ENCODE results near the gene RAB11FIP3. TPM values are rescaled to one million over a fixed set of nuclear protein-coding genes. Genes with fewer than 3 reads are reported as not detected.

RAB11FIP3 gene
- total RNA-seq, 1 experiment from 2014 or later, result 35.8 TPM

DNA sequence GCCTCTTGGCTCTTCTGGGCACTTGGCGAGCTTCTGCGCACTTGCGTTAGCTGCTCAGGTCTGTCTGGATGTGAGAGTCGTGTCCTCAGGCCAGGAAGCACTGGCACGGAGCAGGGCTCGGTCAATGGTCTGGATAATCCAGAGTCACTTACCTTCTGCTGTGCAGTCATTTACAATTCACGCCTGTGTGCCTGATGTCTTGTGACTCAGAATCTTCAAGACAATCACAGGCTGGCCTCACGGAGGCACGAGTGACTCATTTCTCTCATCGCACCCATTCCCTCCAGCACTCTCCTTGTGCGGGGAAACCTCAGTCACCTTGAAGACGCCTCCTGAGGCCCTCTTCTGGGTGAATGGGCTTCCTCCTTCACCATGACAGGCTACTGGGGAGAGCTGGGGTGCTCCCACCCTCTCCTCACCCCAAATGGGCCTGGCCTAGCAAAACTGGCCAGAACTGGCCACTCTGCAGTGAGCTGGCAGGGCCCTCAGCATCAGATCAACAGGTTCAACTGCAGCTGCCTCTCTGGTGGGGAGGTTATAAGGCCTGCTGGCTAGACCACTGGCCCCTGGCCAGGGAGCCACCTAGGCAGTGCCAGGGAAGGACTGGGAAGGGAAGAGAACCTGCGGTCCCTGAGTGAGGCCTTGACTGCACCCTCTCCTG is 100.2 kb downstream of the RAB11FIP3 start:
- Mint-ChIP-seq H3K9me3 (ENCODE audit: unreplicated experiment) (no peaks in the 10 kb centered on the region), H3K4me1 (ENCODE audit: low read depth, unreplicated experiment) (no peaks in the 10 kb centered on the region), H3K27ac (ENCODE audit: unreplicated experiment) (no peak overlapping the region), H3K27me3 (ENCODE audit: insufficient read depth, unreplicated experiment) (no peaks in the 10 kb centered on the region), H3K4me3 (ENCODE audit: unreplicated experiment) (peak overlapping the region; percentile 72), H3K36me3 (ENCODE audit: insufficient read depth, unreplicated experiment) (peaks cover 33% of the 10 kb centered on the region)
- no peak for DNase-seq
- no peaks in the 10 kb centered on the region for H3K9me3 ChIP-seq
- ChIA-PET POLR2A (interaction anchor here (1.8 kb wide), 1 partner anchor 124 kb away, joined by 4 read pairs; the partner anchor contains the start of gene DECR2), CTCF (interaction anchor here (1.5 kb wide), 1 partner anchor 30 kb away, joined by 3 read pairs; no protein-coding TSS in a partner anchor)
- H3K36me3 ChIP-seq (ENCODE audit: control insufficient read depth, insufficient read depth, low read length), result 0 out of 2 replicates have a peak, but pooled peaks cover 1% of the 10 kb centered on the region
- peak overlapping the region; percentile 76 for H3K4me3 ChIP-seq (ENCODE audit: low read depth, low read length)
- no peak for TF ChIP-seq CTCF (IDR thresholded peaks at IDR 0.05; ENCODE audit: insufficient read depth in 1 of 2, low read depth in 1 of 2, low read length in 1 of 2, severe bottlenecking in 1 of 2, unreplicated experiment in 1 of 2)
- intact Hi-C loops (cut with micrococcal nuclease; ENCODE audit: unreplicated experiment), result loop anchor here (5.0 kb wide), 1 partner anchor 62 kb away; no protein-coding TSS in a partner anchor
- no TSS peak for BruUV-seq (replicated peaks)
- no peaks in the 10 kb centered on the region for H3K27me3 ChIP-seq (replicated peaks; ENCODE audit: control insufficient read depth, insufficient read depth, low read length)
- H3K4me1 ChIP-seq, result peaks cover 9% of the 10 kb centered on the region

DNA sequence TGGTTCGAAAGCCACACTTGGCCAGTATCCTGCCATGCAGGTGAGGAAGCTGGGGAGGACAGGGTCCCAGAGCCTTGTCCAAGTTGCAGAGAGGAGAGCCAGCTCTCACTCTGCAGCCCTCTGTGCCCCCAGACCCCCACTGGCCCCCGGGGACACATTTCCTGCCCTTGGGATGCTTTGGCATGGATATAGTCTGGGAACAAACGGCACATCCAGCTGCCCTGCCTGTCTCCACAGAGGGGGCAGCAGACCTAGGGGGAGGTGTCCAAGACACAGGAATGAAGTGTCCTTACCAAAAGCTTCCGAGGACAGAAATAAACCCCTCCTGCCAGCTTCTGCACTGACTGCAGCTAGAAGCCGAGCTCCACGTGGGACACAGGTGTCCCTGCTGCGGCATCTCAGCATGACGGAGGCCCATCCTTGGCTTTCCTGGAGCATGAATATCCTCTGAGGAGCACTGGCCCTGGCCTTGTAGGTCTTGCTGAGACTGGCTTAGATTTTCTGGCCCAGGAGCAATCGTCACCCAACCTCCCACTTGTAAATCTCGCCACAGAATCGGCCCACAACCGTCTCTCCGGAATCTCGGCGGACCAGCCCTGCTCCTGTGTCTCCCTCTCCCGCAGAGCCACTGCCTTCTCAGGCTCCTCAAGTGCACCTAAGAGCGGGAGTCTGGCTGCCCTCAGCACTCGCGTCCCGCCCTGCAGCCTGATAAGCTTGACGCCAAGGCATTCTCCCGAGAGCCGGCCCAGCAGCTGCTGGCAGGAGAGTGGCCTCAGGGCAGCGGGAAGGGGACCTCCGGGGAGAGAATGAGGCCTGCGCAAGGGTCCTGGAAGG is 100.9 kb downstream of the RAB11FIP3 start:
- no peak for TF ChIP-seq CTCF (IDR thresholded peaks at IDR 0.05; ENCODE audit: insufficient read depth in 1 of 2, low read depth in 1 of 2, low read length in 1 of 2, severe bottlenecking in 1 of 2, unreplicated experiment in 1 of 2)
- intact Hi-C loops (cut with micrococcal nuclease; ENCODE audit: unreplicated experiment), result loop anchor here (5.0 kb wide), 1 partner anchor 61 kb away; no protein-coding TSS in a partner anchor
- POLR2A ChIA-PET, result interaction anchor here (0.5 to 1.8 kb wide), 5 partner anchors 18 to 454 kb away, joined by 3 to 4 read pairs (median 3); partner anchors contain the start of genes DECR2 and RHBDF1
- Mint-ChIP-seq H3K27ac (ENCODE audit: unreplicated experiment) (peak overlapping the region; percentile 70), H3K4me3 (ENCODE audit: unreplicated experiment) (peak overlapping the region; percentile 72), H3K4me1 (ENCODE audit: low read depth, unreplicated experiment) (no peaks in the 10 kb centered on the region), H3K36me3 (ENCODE audit: insufficient read depth, unreplicated experiment) (peaks cover 32% of the 10 kb centered on the region), H3K9me3 (ENCODE audit: unreplicated experiment) (no peaks in the 10 kb centered on the region), H3K27me3 (ENCODE audit: insufficient read depth, unreplicated experiment) (no peaks in the 10 kb centered on the region)
- CTCF ChIA-PET, result interaction anchor here (1.0 to 1.9 kb wide), 4 partner anchors 11 to 110 kb away, joined by 3 to 6 read pairs (median 5); partner anchors contain the start of genes METTL26 and RAB11FIP3
- TSS peak; percentile 60 for BruUV-seq (replicated peaks)
- H3K4me1 ChIP-seq, result peaks cover 9% of the 10 kb centered on the region
- no peaks in the 10 kb centered on the region for H3K27me3 ChIP-seq (replicated peaks; ENCODE audit: control insufficient read depth, insufficient read depth, low read length)
- peak; percentile 67 to 70 for DNase-seq
- H3K4me3 ChIP-seq (ENCODE audit: low read depth, low read length), result peak overlapping the region; percentile 76
- no peaks in the 10 kb centered on the region for H3K9me3 ChIP-seq
- 0 out of 2 replicates have a peak, but pooled peaks cover 1% of the 10 kb centered on the region for H3K36me3 ChIP-seq (ENCODE audit: control insufficient read depth, insufficient read depth, low read length)

Data from Caco-2 (cell line).